GM19372 (cell line): ENCODE results near the gene CHRD.

ENCODE experiments used
- ATAC-seq: cut with Tn5 transposase; IDR thresholded peaks from one replicate; pipeline ENCODE4 v1.9.1; 2021; ENCODE audit warnings: mild to moderate bottlenecking, low read depth, moderate library complexity; ENCODE audit not compliant: unreplicated experiment

Gene CHRD

GRCh38 chr3:184380627-184381260 lies 890 bp downstream of the CHRD start:
- ATAC-seq: no peak

- no peak for ATAC-seq
Measured at GRCh38 chr3:184381261-184382224, 1.7 kb downstream of the CHRD start.

GRCh38 chr3:184382326-184383032 lies 2.6 kb downstream of the CHRD start:
- no peak for ATAC-seq

- ATAC-seq: no peak
Measured at GRCh38 chr3:184383033-184383740, 3.3 kb downstream of the CHRD start.

- no peak for ATAC-seq
Measured at GRCh38 chr3:184384342-184384741, 4.5 kb downstream of the CHRD start.

- ATAC-seq: no peak
Measured at GRCh38 chr3:184384856-184385422, 5.1 kb downstream of the CHRD start.

GRCh38 chr3:184386047-184386806 lies 6.4 kb downstream of the CHRD start:
- no peak for ATAC-seq

- ATAC-seq: no peak
Measured at GRCh38 chr3:184387174-184387714, 7.4 kb downstream of the CHRD start.

GRCh38 chr3:184388164-184388935 lies 8.5 kb downstream of the CHRD start:
- ATAC-seq: no peak

- no peak for ATAC-seq
Measured at GRCh38 chr3:184388936-184389230, 9.0 kb downstream of the CHRD start.

- no peak for ATAC-seq
Measured at GRCh38 chr3:184389384-184389783, 9.5 kb downstream of the CHRD start.

GRCh38 chr3:184389935-184390528 lies 10.2 kb downstream of the CHRD start:
- ATAC-seq: no peak

GRCh38 chr3:184391266-184391665 lies 11.4 kb downstream of the CHRD start:
- ATAC-seq: no peak

GRCh38 chr3:184395320-184395660 lies 15.4 kb downstream of the CHRD start:
- ATAC-seq: no peak

- no peak for ATAC-seq
Measured at GRCh38 chr3:184399410-184399809, 19.6 kb downstream of the CHRD start.

GRCh38 chr3:184405075-184406030 lies 25.5 kb downstream of the CHRD start:
- ATAC-seq: no peak

GRCh38 chr3:184409331-184409926 lies 29.6 kb downstream of the CHRD start:
- ATAC-seq: no peak
